Measurements from ENCODE around the gene B9D1.

DNA sequence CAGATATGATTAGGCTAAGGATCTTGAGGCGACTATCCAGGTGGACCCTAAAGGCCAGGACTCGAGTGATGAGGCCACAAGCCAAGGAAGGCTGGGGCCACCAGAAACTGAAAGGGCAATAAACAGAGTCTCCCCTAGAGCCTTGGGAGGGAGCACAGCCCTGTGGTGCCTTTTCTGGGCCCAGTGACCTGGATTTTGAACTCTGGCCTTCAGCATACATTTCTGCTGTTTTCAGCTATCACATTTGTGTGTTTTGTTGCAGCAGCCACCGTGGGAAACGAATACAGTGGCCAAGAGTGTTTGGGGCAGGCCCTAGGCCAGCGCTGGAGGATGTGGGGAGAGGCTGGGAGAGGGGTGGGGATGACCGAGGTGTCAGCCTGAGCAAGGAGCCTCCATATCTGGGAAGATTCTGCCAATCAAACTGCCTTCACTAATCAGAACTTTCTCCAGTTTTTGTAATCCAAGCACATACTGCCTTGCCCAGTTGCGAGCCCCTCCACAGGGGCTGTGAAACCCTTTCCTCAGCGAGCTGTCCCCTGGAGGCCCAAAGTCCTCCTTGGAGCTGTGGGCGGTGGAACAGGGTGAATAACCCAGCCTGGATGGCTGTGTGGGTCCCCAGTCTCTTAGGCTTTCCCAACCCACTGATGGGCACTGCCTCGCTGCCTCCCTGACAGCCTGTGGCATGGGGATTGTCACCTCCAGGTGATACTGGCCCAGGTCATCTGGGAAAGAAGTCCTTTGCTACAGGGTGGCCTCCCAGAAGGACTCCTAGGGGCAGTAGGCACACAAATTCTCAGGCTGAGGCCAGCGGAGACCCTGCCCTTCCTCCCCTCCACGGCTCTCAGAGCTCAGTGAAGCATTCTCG is 16.8 kb downstream of the B9D1 start:
- TF ChIP-seq, protein P1, sequence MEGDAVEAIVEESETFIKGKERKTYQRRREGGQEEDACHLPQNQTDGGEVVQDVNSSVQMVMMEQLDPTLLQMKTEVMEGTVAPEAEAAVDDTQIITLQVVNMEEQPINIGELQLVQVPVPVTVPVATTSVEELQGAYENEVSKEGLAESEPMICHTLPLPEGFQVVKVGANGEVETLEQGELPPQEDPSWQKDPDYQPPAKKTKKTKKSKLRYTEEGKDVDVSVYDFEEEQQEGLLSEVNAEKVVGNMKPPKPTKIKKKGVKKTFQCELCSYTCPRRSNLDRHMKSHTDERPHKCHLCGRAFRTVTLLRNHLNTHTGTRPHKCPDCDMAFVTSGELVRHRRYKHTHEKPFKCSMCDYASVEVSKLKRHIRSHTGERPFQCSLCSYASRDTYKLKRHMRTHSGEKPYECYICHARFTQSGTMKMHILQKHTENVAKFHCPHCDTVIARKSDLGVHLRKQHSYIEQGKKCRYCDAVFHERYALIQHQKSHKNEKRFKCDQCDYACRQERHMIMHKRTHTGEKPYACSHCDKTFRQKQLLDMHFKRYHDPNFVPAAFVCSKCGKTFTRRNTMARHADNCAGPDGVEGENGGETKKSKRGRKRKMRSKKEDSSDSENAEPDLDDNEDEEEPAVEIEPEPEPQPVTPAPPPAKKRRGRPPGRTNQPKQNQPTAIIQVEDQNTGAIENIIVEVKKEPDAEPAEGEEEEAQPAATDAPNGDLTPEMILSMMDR (IDR thresholded peaks at IDR 0.05; ENCODE audit: insufficient read depth, low read length, poor library complexity, severe bottlenecking), result no peak
- no peak for TF ChIP-seq EZH2phosphoT487 (conservative IDR thresholded peaks at IDR 0.05; ENCODE audit: low read length)

Measured in SU-DHL-6 (cell line).